Epithelial cell of esophagus (primary cell): Measurements from ENCODE around the gene ZNF366.

Experiments
- DNase-seq: peaks from one replicate; pipeline ENCODE4 v3.0.0; 2010; ENCODE audit warnings: low read depth
- H3K4me3 ChIP-seq: 2 replicates; pipeline ENCODE4 v1.5.1; 2011; ENCODE audit warnings: mild to moderate bottlenecking, low read length, control low read depth
- TF ChIP-seq, protein P1 (sequence below): IDR thresholded peaks from 2 replicates; pipeline ENCODE4 v1.5.1; 2011; ENCODE audit warnings: low read depth, mild to moderate bottlenecking, low read length, control low read depth, inconsistent platforms; ENCODE audit not compliant: insufficient read depth; ENCODE audit errors: missing control alignments

ZNF366 gene

DNA sequence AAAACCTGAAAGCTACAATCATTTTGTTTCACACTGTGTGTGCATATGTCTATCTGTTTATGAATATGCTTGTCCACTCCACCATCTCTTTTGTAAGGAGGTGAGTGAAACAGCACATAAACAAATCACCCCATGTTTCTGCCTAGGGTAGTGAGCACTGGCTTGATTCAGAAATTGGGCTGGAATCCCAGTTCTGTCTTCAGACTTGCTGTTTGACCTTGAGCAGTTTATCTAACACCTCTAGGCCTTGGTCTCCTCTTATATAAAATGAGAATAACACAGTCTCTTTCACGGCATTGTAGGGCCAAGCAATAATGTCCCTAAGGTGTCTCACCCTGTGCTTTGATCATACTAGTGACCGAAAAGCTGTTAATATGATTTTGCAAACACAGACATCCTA lies 61.2 kb downstream of the ZNF366 start:
- TF ChIP-seq, protein P1, sequence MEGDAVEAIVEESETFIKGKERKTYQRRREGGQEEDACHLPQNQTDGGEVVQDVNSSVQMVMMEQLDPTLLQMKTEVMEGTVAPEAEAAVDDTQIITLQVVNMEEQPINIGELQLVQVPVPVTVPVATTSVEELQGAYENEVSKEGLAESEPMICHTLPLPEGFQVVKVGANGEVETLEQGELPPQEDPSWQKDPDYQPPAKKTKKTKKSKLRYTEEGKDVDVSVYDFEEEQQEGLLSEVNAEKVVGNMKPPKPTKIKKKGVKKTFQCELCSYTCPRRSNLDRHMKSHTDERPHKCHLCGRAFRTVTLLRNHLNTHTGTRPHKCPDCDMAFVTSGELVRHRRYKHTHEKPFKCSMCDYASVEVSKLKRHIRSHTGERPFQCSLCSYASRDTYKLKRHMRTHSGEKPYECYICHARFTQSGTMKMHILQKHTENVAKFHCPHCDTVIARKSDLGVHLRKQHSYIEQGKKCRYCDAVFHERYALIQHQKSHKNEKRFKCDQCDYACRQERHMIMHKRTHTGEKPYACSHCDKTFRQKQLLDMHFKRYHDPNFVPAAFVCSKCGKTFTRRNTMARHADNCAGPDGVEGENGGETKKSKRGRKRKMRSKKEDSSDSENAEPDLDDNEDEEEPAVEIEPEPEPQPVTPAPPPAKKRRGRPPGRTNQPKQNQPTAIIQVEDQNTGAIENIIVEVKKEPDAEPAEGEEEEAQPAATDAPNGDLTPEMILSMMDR = no peak
- no peak for DNase-seq
- H3K4me3 ChIP-seq = no peak overlapping the region

DNA sequence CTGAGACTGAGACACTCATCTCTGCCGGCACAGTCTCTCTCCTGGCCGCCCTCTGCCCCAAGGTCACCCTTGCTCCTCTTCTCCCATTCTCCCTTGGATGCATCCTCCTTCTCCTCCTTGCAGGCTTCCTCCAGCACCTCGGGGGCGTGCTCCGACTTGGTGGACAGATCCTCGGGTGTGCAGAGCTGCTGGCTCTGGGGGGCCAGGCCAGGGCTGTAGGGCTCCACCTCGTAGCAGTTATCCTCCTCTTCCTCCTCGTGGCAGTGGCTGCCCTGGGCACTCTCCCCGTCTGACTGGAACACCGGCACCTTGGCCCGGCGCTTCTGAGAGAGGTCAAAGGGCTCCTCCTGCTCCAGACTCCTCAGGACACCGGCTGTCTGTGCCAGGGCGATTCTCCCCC lies 63.3 kb downstream of the ZNF366 start:
- no peak for DNase-seq
- TF ChIP-seq, protein P1 = no peak
- H3K4me3 ChIP-seq = no peak overlapping the region

DNA sequence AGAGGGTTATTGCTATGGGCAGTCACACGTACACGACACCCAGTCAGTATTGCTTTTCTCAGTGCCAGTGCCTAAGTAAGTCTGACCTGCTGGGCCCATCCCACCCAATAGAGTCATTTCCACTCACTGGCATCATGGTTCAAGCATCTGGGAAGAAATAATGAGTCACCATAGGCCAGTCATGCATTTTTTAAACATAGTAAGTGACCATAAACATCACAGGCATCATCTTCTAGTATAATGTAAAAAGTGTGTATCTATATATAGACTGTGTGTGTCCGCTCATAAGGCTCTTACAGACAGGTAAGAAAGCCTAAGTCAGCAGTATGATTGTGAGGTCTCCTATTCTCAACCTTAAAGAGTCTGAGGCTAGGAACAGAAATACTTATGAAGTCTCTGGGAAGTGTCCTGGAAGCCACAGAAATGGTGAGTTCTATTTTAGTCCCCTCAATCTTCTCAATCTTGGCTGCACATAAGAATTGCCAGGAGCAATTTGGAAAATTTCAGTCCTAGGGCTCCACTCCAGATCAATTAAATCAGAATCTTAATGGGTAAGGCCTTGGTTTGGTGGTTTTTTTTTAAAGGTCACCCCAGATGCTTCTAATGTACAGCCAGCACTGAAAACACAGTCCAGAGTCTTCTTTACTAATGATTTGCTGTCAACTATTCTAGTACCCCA lies 65.2 kb downstream of the ZNF366 start:
- DNase-seq = peak; percentile 96
- H3K4me3 ChIP-seq = no peak overlapping the region
- TF ChIP-seq, protein P1 = no peak

DNA sequence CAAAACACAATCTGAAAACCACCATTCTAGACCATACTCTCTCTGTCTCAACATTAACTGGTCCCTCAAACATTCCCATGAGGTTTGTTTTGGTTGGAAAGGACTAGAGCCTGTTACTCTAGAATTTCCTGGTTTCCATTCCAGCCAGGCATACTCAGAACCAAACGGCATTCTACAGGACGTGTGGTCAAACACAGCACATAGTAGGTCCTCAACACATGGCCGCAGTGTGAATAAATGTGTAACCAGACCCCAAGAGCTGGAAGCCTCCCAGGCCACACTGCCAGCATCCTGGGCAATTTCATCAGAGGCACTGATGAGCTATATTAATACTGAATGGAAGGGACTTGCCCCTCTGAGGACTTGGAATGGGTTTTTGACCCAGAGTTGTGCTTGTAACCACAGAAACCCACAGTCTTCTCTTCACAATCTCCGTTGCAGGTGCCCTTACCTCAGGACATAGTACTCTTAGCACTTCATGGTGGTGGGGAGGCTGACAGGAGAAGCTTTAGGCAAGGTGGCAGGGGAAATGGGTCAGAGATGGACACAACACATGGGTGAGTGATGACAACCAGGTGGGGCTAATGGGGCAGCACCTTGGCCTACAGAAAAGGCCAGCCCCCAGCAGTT lies 66.0 kb downstream of the ZNF366 start:
- DNase-seq = no peak
- H3K4me3 ChIP-seq = no peak overlapping the region
- TF ChIP-seq, protein P1 = no peak

DNA sequence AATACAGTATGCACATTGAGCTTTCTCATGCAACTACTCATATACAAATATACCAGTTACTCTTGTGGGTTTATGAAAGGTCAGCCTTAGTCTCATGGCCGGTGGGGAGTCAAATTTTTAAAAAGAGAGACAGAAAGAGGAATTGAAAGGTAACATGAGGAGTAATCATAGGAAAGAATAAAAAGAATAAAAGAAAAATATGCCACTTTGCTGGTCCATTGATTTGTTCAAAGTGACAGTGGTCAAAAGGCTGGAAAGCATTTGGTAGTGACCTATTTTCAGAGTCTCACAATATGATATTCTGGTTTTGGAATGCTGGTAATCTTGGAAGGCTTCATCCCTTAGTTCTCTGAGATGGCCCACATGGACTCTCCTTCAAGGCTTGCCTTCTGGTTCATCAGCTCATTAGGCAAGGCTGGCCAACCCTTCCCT lies 67.0 kb downstream of the ZNF366 start:
- TF ChIP-seq, protein P1 = no peak
- no peak for DNase-seq
- no peak overlapping the region for H3K4me3 ChIP-seq

DNA sequence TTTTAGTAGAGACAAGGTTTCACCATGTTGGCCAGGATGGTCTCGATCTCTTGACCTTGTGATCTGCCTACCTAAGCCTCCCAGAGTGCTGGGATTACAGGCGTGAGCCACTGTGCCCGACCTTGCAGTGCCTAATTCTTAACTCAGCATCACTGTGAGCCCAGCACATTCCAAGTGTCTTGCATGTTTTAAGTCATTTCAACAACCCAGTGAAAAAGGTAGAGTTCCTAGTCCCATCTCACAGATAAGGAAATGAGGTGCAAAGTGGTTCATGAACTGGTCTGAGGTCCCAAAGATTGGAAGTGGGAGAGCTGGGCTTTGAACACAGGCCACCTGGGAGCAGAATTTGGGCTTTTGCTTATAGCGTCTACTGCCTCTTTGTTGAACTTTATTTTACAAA lies 68.0 kb downstream of the ZNF366 start:
- H3K4me3 ChIP-seq = no peak overlapping the region
- TF ChIP-seq, protein P1 = no peak
- DNase-seq = no peak

DNA sequence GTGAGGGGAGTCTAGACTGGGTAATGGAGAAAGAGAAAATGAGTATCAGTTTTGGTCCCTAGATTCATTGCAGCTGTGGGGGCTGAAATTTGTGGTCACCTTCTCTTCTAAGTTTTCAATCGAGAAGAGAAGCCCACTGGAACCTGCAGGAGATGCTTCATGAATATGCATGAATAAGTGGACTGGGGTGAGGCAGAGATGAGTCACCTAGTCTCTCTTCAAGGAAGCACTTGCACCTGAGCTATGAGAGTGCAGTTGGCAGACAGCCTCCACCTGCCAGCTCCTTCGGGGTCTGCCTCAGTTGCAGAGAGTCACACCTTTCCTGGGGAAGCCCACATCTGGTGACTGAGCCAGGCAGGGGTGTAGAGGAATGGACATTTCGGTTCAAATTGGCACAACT lies 69.1 kb downstream of the ZNF366 start:
- H3K4me3 ChIP-seq = no peak overlapping the region
- TF ChIP-seq, protein P1 = no peak
- peak; percentile 87 for DNase-seq
